Measurements from ENCODE around the gene MYO1B. TPM values are rescaled to one million over a fixed set of nuclear protein-coding genes. Genes with fewer than 3 reads are reported as not detected.
A peak's percentile ranks its signal among the peaks of the same experiment; 100 is the strongest.
"Not testable (repeated sequence)": the region's sequence is repeated elsewhere in the genome, so short reads cannot be mapped to it uniquely, and the experiment has no call there.

The MYO1B gene
- polyA plus RNA-seq, 4 donors, result 101 to 126 (median 119) TPM

DNA sequence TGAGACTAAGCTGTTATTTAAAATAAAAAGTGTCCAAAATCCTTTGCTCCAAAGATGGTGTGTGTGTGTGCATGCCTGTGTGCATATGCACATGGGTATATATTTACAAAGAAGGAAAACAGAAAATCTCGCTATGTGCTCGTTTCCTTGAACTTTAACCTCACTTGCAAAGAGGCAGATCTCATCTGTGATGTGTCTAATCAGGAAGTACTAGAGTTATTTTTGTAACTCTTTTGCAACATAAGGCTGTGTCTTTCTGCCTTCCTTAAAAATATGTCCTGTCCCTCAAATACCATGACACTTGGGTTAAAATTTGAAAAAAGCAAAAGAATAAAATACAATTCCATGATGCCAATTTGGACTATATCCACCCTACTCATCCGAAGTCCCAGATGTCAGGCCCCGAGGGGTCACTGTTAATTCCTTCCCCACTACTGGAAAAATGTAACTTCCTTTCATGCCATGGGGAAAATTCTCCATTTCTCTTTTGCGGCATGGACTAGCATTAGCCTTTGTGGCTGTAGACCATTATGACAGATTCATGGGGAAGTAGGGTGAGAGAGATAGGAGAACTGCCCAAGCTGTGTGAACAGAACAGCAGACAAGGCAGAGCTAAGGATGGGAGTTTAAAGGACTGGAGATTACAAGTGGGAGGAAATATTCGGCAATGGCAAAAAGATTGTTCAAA, 191.3 kb downstream of the MYO1B start:
- no peak for DNase-seq (ENCODE audit: low read depth in 4 of 4, low spot score in 3 of 4)

DNA sequence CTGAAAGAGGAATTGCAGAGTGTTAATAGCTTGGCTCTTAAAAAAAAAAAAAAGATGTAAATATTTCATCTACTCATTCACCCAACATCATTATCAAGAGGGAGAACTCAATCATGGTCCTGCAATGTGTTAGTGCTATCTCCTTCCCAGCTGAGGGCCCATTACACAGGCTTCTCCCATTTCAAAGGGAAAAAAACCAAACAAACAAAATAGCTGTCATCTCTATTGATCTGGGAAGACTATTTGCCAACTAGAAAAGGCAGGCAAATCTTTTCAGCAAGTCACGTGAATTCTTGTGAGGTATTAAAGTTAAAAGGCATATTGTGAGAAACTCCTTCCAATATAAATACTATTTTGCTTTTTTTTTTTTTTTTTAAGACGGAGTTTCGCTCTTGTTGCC, 194.3 kb downstream of the MYO1B start:
- no peak for DNase-seq (ENCODE audit: low read depth in 4 of 4, low spot score in 3 of 4)

DNA sequence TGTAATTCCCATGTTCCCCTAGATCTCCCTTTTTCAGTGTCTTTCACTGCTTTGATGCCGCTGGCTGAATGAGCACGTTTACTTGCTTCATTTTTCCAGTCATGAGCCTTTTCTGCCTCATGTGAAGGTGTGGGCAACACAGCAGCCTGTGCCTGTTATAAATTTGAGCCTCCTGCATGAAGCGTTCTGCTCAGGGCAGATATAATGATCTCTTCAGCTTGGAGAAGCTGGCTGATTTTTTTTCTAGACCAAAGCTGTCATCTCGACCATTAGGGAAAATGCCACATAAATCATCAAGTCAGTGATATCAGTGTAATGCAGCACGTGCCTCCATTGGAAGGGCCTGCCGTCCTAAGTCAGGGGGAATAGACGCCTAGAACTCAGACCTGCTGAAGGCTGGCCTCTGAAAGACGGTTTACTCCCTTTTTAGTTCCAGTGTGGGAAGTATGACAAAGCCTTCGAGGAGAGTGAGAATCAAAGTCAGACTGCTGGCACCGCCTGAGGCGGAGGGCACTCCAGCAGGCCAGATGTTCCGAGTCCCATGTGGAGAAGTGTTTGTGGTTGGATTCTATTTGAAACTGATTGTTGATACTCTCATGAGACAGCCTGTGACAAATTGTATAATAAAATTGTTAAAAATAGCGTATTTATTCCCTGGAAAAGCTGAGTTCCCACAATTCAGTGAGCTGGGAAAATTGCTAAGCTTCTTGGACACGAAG, 196.5 kb downstream of the MYO1B start:
- no peak for DNase-seq (ENCODE audit: low read depth in 4 of 4, low spot score in 3 of 4)

DNA sequence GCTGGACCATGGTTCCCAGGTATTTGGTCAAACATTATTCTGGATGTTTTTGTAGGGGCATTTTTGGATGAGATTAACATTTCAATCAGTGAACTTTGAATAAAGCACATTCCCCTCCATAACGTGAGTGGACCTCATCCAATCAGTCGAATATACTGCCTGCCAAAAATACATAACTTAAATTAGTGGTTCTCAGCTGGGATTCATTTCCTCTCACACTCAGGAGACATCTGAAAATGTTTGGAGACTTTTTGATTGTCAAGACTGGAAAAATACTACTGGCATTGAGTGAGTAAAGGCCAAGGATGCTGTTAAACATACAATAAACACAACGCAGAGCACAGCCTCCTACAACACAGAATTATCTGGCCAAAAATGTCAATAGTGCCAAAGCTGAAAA, 198.2 kb downstream of the MYO1B start:
- DNase-seq (ENCODE audit: low read depth in 4 of 4, low spot score in 3 of 4), result no peak

DNA sequence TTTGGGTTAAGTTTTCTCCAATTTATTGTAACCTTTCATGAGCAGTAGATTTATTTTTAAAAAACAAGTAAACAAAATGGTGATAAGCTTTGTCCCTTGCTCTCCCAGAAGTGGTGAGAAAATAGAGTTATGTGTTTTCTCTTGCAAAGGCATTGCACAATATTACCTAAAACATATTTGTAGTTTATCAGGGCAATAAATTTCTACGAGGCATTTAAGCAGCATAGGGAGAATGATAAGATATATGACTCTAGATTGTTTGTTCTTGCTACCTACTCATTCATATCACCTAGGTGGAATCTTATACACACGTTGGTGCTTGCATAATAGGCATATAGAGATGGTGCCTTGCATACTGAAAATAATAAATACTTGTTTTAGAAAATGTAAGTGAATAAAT, 201.7 kb downstream of the MYO1B start:
- DNase-seq (ENCODE audit: low read depth in 4 of 4, low spot score in 3 of 4), result no peak

DNA sequence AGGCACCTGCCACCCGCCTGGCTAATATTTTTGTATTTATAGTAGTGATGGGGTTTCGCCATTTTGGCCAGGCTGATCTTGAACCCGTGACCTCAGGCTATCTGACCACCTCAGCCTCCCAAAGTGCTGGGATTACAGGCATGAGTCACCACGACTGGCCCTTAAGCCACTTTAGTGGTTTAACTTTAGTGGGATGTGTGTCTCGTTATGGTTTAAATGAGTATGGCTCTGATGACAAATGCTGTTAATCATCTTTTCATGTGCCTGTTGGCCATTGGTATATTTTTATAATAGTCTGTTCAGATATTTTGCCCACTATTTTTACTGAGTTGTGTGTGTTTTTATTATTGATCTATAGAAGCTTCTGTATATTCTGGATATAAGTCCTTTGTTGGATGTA, 205.9 kb downstream of the MYO1B start:
- DNase-seq (ENCODE audit: low read depth in 4 of 4, low spot score in 3 of 4), result no peak

DNA sequence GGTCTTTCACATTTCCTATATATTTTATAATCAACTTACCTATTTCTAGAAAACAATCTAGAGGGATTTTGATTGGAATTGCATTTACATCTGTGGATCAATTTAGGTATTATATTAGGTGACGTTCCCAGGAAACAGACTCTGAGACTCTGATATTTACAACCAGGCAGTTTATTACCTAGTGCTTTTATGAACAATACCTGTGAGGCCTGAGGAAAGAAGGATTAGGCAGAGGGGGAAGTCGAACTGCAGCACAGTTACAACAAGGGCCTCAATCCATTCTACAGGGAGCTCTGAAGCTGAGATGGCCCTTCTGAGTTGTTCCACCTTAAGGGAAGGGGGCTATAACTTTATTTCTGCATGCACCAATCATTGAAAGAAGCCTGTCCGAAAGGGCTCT, 206.9 kb downstream of the MYO1B start:
- DNase-seq (ENCODE audit: low read depth in 4 of 4, low spot score in 3 of 4), result no peak

DNA sequence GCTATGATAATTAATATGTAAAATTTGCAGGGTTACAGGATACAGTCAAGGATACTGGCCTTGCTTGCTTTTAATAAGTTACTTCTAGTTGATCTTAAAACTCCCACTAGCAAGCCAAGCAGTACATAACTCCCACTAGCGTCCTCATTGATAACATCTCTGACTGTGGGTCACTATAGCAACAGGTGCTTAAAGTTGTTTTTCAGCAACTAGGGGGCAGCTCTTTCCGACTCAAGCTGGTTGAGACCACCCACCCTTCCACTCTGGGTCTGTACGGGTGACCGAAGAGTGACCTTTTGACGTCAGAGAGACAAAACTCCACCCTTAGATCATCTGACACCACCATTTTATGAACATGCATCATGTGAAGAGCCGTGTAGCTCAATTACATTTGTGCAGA, 208.6 kb downstream of the MYO1B start:
- DNase-seq (ENCODE audit: low read depth in 4 of 4, low spot score in 3 of 4), result peak in 2 of 4 donors; percentile 31 to 35

DNA sequence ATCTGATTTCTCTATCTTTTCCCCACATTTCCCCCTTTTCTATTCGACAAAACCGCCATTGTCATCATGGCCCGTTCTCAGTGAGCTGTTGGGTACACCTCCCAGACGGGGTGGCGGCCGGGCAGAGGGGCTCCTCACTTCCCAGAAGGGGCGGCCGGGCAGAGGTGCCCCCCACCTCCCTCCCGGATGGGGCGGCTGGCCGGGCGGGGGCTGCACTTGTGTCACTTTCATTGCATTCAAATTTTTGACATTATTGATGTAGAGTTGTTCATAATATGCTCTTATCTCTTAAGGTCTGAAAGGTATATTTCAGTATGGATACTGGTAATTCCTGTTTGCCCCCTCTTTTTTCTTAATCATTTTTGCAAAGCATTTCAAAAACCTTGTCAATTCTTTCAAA, 211.3 kb downstream of the MYO1B start:
- not testable (repeated sequence) for DNase-seq (ENCODE audit: low read depth in 4 of 4, low spot score in 3 of 4)

DNA sequence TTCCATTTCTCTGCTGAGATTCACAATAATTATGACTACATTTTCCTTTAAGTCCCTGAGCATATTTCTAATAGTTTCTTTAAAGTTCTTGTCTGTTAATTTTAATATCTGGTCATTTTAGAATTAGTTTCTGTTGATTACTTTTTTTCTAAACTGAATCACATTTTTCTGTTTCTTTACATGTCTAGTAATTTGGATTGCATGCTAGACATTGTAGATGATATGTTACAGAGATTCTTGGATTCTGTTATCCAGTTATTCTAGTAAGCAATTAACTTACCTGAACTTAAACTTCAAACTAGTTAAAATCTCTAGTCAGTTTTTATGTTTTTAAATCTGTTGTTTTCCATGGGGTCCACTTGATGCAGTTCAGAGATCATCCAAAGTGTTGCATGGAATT, 214.0 kb downstream of the MYO1B start:
- DNase-seq (ENCODE audit: low read depth in 4 of 4, low spot score in 3 of 4), result no peak

DNA sequence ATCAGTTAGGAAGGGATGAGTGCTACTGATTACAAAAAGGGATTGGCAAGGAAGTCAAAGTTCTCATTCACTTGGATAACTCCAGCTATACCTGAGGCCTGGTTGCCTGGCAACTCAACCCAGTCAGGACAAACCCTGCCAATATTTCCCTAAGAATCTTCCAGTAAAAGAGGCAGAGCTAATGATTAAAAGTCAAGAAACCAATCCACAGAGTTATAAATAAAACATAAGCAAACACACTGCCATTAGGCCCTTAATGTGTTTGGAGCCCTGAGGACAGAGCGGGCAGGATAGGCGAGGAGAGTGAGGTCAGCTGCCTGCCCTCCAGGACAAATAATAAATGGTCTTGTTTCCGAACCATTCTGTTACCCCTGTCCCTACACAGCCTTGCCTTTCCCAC, 217.2 kb downstream of the MYO1B start:
- DNase-seq (ENCODE audit: low read depth in 4 of 4, low spot score in 3 of 4), result peak in 1 of 4 donors; percentile 31

DNA sequence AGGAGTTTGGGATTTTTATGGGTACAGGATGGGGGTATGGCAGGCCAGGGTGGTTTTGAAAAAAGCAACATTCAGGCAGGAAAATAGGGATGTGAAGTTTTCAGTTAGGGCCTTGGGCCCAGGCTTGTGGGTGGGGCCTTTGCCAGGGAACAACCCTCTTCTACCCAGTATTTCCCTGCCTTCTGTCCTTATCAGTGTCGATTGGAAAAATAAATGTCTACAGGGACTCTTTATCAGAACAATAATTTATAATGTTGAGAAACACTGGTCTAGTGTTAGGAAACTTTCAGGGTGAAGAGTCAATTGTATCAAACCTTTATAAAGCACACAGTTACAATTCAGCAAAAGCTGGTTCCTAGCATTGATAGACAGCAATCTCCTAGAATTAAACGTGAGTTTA, 218.6 kb downstream of the MYO1B start:
- no peak for DNase-seq (ENCODE audit: low read depth in 4 of 4, low spot score in 3 of 4)

DNA sequence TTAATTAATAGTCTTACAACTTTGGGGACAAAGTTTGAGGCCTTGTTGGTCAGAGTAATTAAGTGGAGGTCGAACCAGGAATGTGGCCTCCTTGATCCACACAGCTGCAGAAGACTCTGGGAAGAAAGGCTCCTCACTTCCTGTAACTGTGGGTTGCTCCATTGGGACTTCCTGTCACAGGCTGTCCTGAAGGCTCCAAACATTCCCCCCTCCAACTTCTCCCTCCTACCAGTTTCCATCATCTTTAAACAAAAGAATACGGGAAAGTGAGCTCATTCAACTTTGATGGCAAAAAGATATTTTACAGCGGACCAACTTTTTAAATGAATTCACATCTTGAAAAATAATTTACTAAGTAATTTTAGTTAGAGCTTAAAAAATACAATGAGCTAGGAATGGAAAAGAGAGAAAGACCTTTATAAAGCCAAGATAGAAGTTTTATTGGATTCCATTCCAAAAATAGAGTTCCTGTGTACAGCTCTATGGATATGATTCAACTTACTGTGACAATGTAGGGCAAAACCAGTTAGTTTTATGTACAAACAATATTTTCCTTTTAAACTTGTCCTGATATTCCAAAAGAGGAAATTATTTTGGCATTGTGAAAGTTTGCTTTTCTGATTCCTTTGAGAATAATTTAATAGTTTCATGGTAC, 220.7 kb downstream of the MYO1B start:
- no peak for DNase-seq (ENCODE audit: low read depth in 4 of 4, low spot score in 3 of 4)

DNA sequence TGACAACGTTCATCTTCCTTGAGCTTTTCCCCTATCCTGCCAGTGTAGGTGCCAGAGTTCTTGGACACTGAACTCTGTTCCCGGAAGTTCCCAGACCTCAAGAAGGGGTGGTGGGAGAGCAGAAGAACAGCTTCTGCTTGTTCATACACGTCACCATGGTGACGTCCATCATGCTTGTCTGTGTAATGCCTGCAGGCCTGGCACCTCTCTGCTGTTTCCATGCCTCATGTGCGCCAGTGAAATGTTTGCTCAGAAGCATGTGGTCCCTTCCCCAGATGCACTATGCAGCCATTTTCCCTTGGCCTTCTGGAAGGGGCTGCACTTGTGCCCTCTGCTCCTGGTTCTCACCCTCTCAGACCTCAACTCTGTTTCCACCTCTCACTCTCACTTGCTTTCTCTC, 221.9 kb downstream of the MYO1B start:
- DNase-seq (ENCODE audit: low read depth in 4 of 4, low spot score in 3 of 4), result no peak

DNA sequence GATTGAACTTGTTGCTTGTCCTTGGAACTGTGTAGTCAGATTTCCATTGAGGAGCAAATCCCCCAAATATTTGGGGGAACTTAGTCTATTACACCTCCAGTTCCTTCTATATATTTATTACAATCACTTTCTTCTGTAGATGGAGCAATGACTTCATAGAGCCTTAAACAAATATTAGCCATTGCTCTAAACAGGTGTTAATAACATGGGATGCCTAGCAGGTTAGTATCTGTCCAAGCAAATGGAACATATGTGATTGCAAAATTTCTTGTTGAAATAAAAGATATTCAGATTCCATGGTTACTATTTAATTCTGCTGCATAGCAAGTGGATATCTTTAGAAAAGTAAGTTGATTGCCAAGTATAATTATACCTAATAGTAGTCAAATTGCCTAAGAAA, 225.1 kb downstream of the MYO1B start:
- DNase-seq (ENCODE audit: low read depth in 4 of 4, low spot score in 3 of 4), result no peak

DNA sequence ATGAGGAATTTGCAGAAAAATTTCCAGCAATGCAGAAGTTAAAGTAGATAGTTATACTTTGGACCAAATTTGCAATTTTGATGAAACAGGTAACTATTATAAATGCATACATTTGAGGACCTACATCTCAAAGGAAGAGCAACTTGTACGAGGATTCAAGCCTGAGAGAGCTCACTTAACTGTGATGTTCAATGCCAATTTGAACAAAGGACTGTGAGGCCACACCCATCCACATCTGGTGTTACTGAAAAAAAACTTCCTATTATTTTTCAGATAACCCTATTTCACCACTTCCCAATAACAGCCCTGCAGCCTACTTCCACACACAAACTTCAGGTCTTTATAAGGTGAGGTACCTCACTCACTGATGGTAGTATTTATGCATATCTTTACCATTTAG, 229.3 kb downstream of the MYO1B start:
- no peak for DNase-seq (ENCODE audit: low read depth in 4 of 4, low spot score in 3 of 4)

Other genes starting within 250 kb of the MYO1B start
- 100 to 1,000 TPM; 118 to 145 (median 133) TPM for gene STAT1, start 231.2 kb upstream of the MYO1B start, polyA plus RNA-seq (ENCODE audit: insufficient read length in 4 of 4)
- 1 to 10 TPM; 6.5 to 9.4 (median 9.4) TPM for gene STAT4, start 94.4 kb upstream of the MYO1B start, polyA plus RNA-seq (ENCODE audit: insufficient read length in 4 of 4)